GM12878 (cell line): ENCODE measurements around the gene TES. TPM values are rescaled to one million over a fixed set of nuclear protein-coding genes. Genes with fewer than 3 reads are reported as not detected.

Experiments
- ATAC-seq: fragments of 200-7000 bp; cut with Tn5 transposase; 3 replicates; pipeline ENCODE4 v1.9.1; 2020; ENCODE audit warnings: mild to moderate bottlenecking, moderate library complexity
- BruUV-seq: library from RNA; stranded (reverse); fragments of 400-500 nt; replicated peaks from 2 replicates; lab custom pipeline; 2021; lab: Mats Ljungman, UMichigan
- CTCF ChIA-PET: fragments of 300-600 bp; sonication (Branson Sonifier 250); formaldehyde crosslinking; extraction: SDS; loops from one replicate; lab custom pipeline; 2021; ENCODE audit warnings: inconsistent platforms; lab: Yijun Ruan, JAX
- POLR2A ChIA-PET: fragments of 350-600 bp; formaldehyde crosslinking; extraction: SDS; loops from one replicate; lab custom pipeline; 2021; ENCODE audit warnings: inconsistent platforms; lab: Charles Lee
- RAD21 ChIA-PET: fragments of 300-600 bp; sonication (Branson Sonifier 250); formaldehyde crosslinking; loops from one replicate; lab custom pipeline; 2023; ENCODE audit warnings: antibody characterized with exemption; ENCODE audit not compliant: unreplicated experiment; lab: Charles Lee
- SMC1A ChIA-PET: fragments of 300-600 bp; sonication (Branson Sonifier 250); formaldehyde crosslinking; loops from one replicate; lab custom pipeline; 2023; ENCODE audit not compliant: unreplicated experiment, uncharacterized antibody; lab: Charles Lee
- DNase-seq: peaks from one replicate; pipeline ENCODE4 v3.0.0-alpha.2; 2011; ENCODE audit warnings: low read depth, low spot score
- FAIRE-seq: peaks from 3 replicates; lab custom pipeline; 2011; peaks lifted over from hg19 to GRCh38; lab: Jason Lieb, UNC
- H2AFZ ChIP-seq: 2 replicates; pipeline ENCODE4 v1.6.0; 2011; ENCODE audit warnings: low read depth, low read length, control low read depth; ENCODE audit not compliant: control insufficient read depth
- H3K27ac ChIP-seq: 2 replicates; pipeline ENCODE4 v1.5.1; 2011; ENCODE audit warnings: control low read depth; ENCODE audit not compliant: control insufficient read depth, insufficient read depth
- H3K27me3 ChIP-seq, 2 experiments: replicated peaks in 1 of 2; 2 replicates each; pipeline versions ENCODE4 v1.6.0 to v1.6.1; 2011; ENCODE audit warnings: low read length in 1 of 2; ENCODE audit not compliant: control insufficient read depth in 2 of 2, insufficient read depth in 2 of 2
- H3K36me3 ChIP-seq, 2 experiments: 2 replicates each; pipeline ENCODE4 v1.5.1; 2011; ENCODE audit warnings: low read length in 1 of 2; ENCODE audit not compliant: control insufficient read depth in 2 of 2, insufficient read depth in 2 of 2
- H3K4me1 ChIP-seq: 2 replicates; pipeline ENCODE4 v1.6.1; 2011; ENCODE audit warnings: mild to moderate bottlenecking, low read length, moderate library complexity, mixed read lengths; ENCODE audit not compliant: control insufficient read depth, insufficient read depth
- H3K4me2 ChIP-seq: 2 replicates; pipeline ENCODE4 v1.6.0; 2011; ENCODE audit warnings: control low read depth; ENCODE audit not compliant: control insufficient read depth, insufficient read depth
- H3K4me3 ChIP-seq: fragments of 200-600 bp; sonication (generic); 2 replicates; pipeline ENCODE4 v1.5.1; 2016
- H3K79me2 ChIP-seq: 2 replicates; pipeline ENCODE4 v1.6.0; 2011; ENCODE audit warnings: low read length; ENCODE audit not compliant: control insufficient read depth, insufficient read depth
- H3K9ac ChIP-seq: 2 replicates; pipeline ENCODE4 v1.8.0; 2011; ENCODE audit warnings: low read length, control low read depth, mixed read lengths; ENCODE audit not compliant: control insufficient read depth, insufficient read depth
- H3K9me3 ChIP-seq: replicated peaks from 3 replicates; pipeline ENCODE4 v1.5.1; 2011; ENCODE audit warnings: mild to moderate bottlenecking, low read length; ENCODE audit not compliant: control insufficient read depth, insufficient read depth
- H4K20me1 ChIP-seq: 2 replicates; pipeline ENCODE4 v1.6.0; 2011; ENCODE audit not compliant: control insufficient read depth, insufficient read depth
- BCL11A ChIP-seq: IDR thresholded peaks from 2 replicates; pipeline ENCODE4 v1.6.1; 2011; ENCODE audit warnings: low read depth, low read length
- BRCA1 ChIP-seq: IDR thresholded peaks from 2 replicates; pipeline ENCODE4 v1.6.1; 2011; ENCODE audit warnings: low read depth, low read length, improper control_type of control experiment
- IRF4 ChIP-seq: IDR thresholded peaks from 2 replicates; pipeline ENCODE4 v1.6.1; 2011; ENCODE audit warnings: low read depth, low read length
- MYC ChIP-seq: IDR thresholded peaks from 2 replicates; pipeline ENCODE4 v1.6.1; 2011; ENCODE audit warnings: mild to moderate bottlenecking, low read length, moderate library complexity, inconsistent platforms; ENCODE audit not compliant: insufficient read depth, insufficient replicate concordance, insufficient read length, severe bottlenecking
- PAX5 ChIP-seq: IDR thresholded peaks from 2 replicates; pipeline ENCODE4 v1.6.1; 2011; ENCODE audit warnings: low read depth, low read length, borderline replicate concordance
- PRDM15 ChIP-seq: fragments of 450-650 bp; formaldehyde crosslinking; IDR thresholded peaks from 2 replicates; pipeline ENCODE4 v1.4.0; 2020; ENCODE audit warnings: mild to moderate bottlenecking, moderate library complexity
- SMAD1 ChIP-seq: fragments of 450-650 bp; IDR thresholded peaks from 2 replicates; pipeline ENCODE4 v1.6.1; 2018; ENCODE audit warnings: mild to moderate bottlenecking, low read depth; ENCODE audit not compliant: partially characterized antibody
- TAF1 ChIP-seq: IDR thresholded peaks from 2 replicates; pipeline ENCODE4 v1.6.1; 2011; ENCODE audit warnings: mild to moderate bottlenecking, low read depth, low read length, borderline replicate concordance
- TBL1XR1 ChIP-seq: IDR thresholded peaks from 2 replicates; pipeline ENCODE4 v1.6.1; 2012; ENCODE audit warnings: low read depth, low read length, improper control_type of control experiment
- WGBS: methylation state at CpG from one replicate; pipeline ENCODE4 v1.1.6; 2016; ENCODE audit warnings: low lambda C conversion rate; ENCODE audit not compliant: insufficient replicate concordance, insufficient coverage; ENCODE audit errors: missing lambda C conversion rate; 5-methylcytosine and 5-hydroxymethylcytosine counted together
- in situ Hi-C: fragments of 300-500 bp; cut with MboI; formaldehyde crosslinking; loops from 9 replicates; pipeline ENCODE4 v1.14.3; 2018; ENCODE audit warnings: mixed read lengths
- intact Hi-C: fragments of 100-400 bp; cut with micrococcal nuclease; formaldehyde crosslinking; loops from one replicate; pipeline ENCODE4 v1.14.2; 2022; ENCODE audit not compliant: unreplicated experiment
- polyA plus RNA-seq, 11 experiments: library from polyadenylated mRNA; depleted of rRNA in 4 of 11; unstranded in 6 of 11; stranded (reverse) in 5 of 11; fragments of >200 nt; fragmentation: Nextera tagmentation in 4 of 11; fragmentation: Illumina TruSeq in 1 of 11; extraction: Ambion mirVana in 4 of 11; extraction: Trizol in 1 of 11; gene quantifications; 1 replicate in 1 of 11; 2 replicates in 10 of 11; pipeline versions ENCODE4 v1.2.1 to v1.2.3, GENCODE V29; 2011 to 2016; ENCODE audit warnings: inconsistent platforms in 2 of 11, missing spikeins in 2 of 11, low read depth in 1 of 11
- total RNA-seq, 4 experiments: library from RNA; depleted of rRNA in 3 of 4; stranded (reverse); fragments of >200 nt in 3 of 4; fragmentation: Illumina TruSeq in 1 of 4; extraction: Trizol in 1 of 4; gene quantifications; 2 replicates each; pipeline versions ENCODE4 v1.2.1 to v1.2.3, GENCODE V29; 2013 to 2021
- TF ChIP-seq, protein P1 (sequence below), 3 experiments: IDR thresholded peaks in 2 of 3; conservative IDR thresholded peaks in 1 of 3; 2 replicates each; pipeline ENCODE4 v1.5.1; 2011; ENCODE audit warnings: low read depth in 3 of 3, low read length in 3 of 3, mild to moderate bottlenecking in 3 of 3, control low read depth in 2 of 3, moderate library complexity in 2 of 3, inconsistent platforms in 1 of 3, mixed read lengths in 1 of 3; ENCODE audit not compliant: control insufficient read depth in 2 of 3, insufficient read depth in 1 of 3; ENCODE audit errors: extremely low read depth in 1 of 3

The TES gene
- total and polyA plus RNA-seq, 10 of the 15 experiments (the other 5 are each of a cell fraction or from before 2014, with no cell fraction given) = 31.2 to 77.5 (median 59.2) TPM

- CTCF ChIA-PET = no interaction called here
These were observed 82.0 kb downstream of the TES start for GRCh38 chr7:116292381-116292780.

More at GRCh38 chr7:116292381-116292780, 82.0 kb downstream of the TES start:
- Histone ChIP-seq H3K27me3 (no peaks in the 10 kb centered on the region), H3K36me3 (no peaks in the 10 kb centered on the region), H3K9ac (no peak overlapping the region), H3K27ac (no peak overlapping the region), H3K4me1 (no peaks in the 10 kb centered on the region), H3K79me2 (no peaks in the 10 kb centered on the region), H3K4me2 (no peak overlapping the region), H4K20me1 (no peaks in the 10 kb centered on the region), H2AFZ (no peak overlapping the region), H3K9me3 (no peaks in the 10 kb centered on the region; the same call in 2 of the 3 replicates), H3K4me3 (no peak overlapping the region)
- in situ Hi-C loops = no loop called here
- ChIA-PET POLR2A (no interaction called here), RAD21 (no interaction called here), SMC1A (no interaction called here)
- 0% methylated on average over 1 of the region's 1 CpG for WGBS
- ATAC-seq (no peak), DNase-seq (no peak), FAIRE-seq (no peak)
- BruUV-seq = no TSS peak
- intact Hi-C loops = no loop called here
- TF ChIP-seq BCL11A = no peak
- TF ChIP-seq, protein P1, sequence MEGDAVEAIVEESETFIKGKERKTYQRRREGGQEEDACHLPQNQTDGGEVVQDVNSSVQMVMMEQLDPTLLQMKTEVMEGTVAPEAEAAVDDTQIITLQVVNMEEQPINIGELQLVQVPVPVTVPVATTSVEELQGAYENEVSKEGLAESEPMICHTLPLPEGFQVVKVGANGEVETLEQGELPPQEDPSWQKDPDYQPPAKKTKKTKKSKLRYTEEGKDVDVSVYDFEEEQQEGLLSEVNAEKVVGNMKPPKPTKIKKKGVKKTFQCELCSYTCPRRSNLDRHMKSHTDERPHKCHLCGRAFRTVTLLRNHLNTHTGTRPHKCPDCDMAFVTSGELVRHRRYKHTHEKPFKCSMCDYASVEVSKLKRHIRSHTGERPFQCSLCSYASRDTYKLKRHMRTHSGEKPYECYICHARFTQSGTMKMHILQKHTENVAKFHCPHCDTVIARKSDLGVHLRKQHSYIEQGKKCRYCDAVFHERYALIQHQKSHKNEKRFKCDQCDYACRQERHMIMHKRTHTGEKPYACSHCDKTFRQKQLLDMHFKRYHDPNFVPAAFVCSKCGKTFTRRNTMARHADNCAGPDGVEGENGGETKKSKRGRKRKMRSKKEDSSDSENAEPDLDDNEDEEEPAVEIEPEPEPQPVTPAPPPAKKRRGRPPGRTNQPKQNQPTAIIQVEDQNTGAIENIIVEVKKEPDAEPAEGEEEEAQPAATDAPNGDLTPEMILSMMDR (IDR thresholded peaks at IDR 0.05 in 2 of 3, conservative IDR thresholded peaks at IDR 0.05 in 1 of 3; ENCODE audit: control insufficient read depth in 2 of 3, extremely low read depth in 1 of 3, insufficient read depth in 1 of 3, low read depth in 3 of 3, low read length in 3 of 3) = no peak
- TF ChIP-seq TAF1 = no peak
- TF ChIP-seq TBL1XR1 = no peak
- no peak for TF ChIP-seq MYC
- no peak for TF ChIP-seq PAX5
- no peak for TF ChIP-seq SMAD1
- no peak for TF ChIP-seq IRF4
- TF ChIP-seq PRDM15 (CRISPR knock-in tag) = no peak
- no peak for TF ChIP-seq BRCA1
